HepG2 (cell line): ENCODE results near the gene ACSL3. TPM values are rescaled to one million over a fixed set of nuclear protein-coding genes. Genes with fewer than 3 reads are reported as not detected.

Experiments used
- FOXA3 ChIP-seq: IDR thresholded peaks from 2 replicates; pipeline ENCODE4 v1.6.1; 2016; ENCODE audit warnings: missing genetic modification reagents, missing compliant biosample characterization
- KAT7 ChIP-seq: IDR thresholded peaks from 2 replicates; pipeline ENCODE4 v1.6.1; 2018; ENCODE audit warnings: borderline replicate concordance, missing compliant biosample characterization
- KDM2A ChIP-seq: sonication (generic); formaldehyde crosslinking; IDR thresholded peaks from 2 replicates; pipeline ENCODE4 v1.4.0; 2020; ENCODE audit warnings: low read depth, missing genetic modification reagents, borderline replicate concordance
- KLF16 ChIP-seq, 2 experiments: sonication (generic) in 1 of 2; formaldehyde crosslinking in 1 of 2; IDR thresholded peaks; 2 replicates each; pipeline versions ENCODE4 v1.6.1 to v1.8.0; 2016 to 2023; ENCODE audit warnings: missing genetic modification reagents in 2 of 2, missing compliant biosample characterization in 1 of 2
- MED13 ChIP-seq: sonication (generic); formaldehyde crosslinking; IDR thresholded peaks from 2 replicates; pipeline ENCODE4 v1.5.0; 2020; ENCODE audit warnings: missing genetic modification reagents
- NFIC ChIP-seq: IDR thresholded peaks from 2 replicates; pipeline ENCODE4 v1.6.1; 2012; ENCODE audit warnings: mild to moderate bottlenecking, low read length, inconsistent platforms
- RAD51 ChIP-seq: fragments of 450-650 bp; IDR thresholded peaks from 2 replicates; pipeline ENCODE4 v1.6.1; 2016; ENCODE audit warnings: borderline replicate concordance
- RNF2 ChIP-seq: fragments of 450-650 bp; conservative IDR thresholded peaks from 2 replicates; pipeline ENCODE4 v1.6.1; 2016; ENCODE audit warnings: low read depth
- SMC3 ChIP-seq: IDR thresholded peaks from 2 replicates; pipeline ENCODE4 v1.6.1; 2011; ENCODE audit warnings: low read length, improper control_type of control experiment
- TAF15 ChIP-seq: fragments of 200-400 bp; formaldehyde crosslinking; IDR thresholded peaks from one replicate; pipeline ENCODE4 v1.6.1; 2018; ENCODE audit warnings: mild to moderate bottlenecking, low read depth, low read length; ENCODE audit not compliant: poor library complexity, severe bottlenecking
- TBL1XR1 ChIP-seq: fragments of 150-350 bp; IDR thresholded peaks from 2 replicates; pipeline ENCODE4 v1.6.1; 2014; ENCODE audit warnings: borderline replicate concordance, low read length; ENCODE audit not compliant: partially characterized antibody
- TBP ChIP-seq: sonication (generic); formaldehyde crosslinking; IDR thresholded peaks from 2 replicates; pipeline ENCODE4 v1.5.0; 2020; ENCODE audit warnings: missing genetic modification reagents
- ZFP36L1 ChIP-seq: sonication (generic); formaldehyde crosslinking; IDR thresholded peaks from 2 replicates; pipeline ENCODE4 v1.8.0; 2022; ENCODE audit warnings: mild to moderate bottlenecking, missing genetic modification reagents, moderate library complexity
- ZNF138 ChIP-seq: sonication (generic); formaldehyde crosslinking; IDR thresholded peaks from 2 replicates; pipeline ENCODE4 v1.5.0; 2020; ENCODE audit warnings: mild to moderate bottlenecking, low read depth, missing genetic modification reagents
- ZNF337 ChIP-seq: sonication (generic); formaldehyde crosslinking; IDR thresholded peaks from 2 replicates; pipeline ENCODE4 v1.5.1; 2020; ENCODE audit warnings: missing genetic modification reagents, low read depth, mild to moderate bottlenecking, borderline replicate concordance
- ZNF430 ChIP-seq: sonication (generic); formaldehyde crosslinking; IDR thresholded peaks from 2 replicates; pipeline ENCODE4 v1.9.0; 2021; ENCODE audit warnings: mild to moderate bottlenecking, missing genetic modification reagents
- ZNF432 ChIP-seq: sonication (generic); formaldehyde crosslinking; IDR thresholded peaks from 2 replicates; pipeline ENCODE4 v1.5.0; 2020; ENCODE audit warnings: missing genetic modification reagents, mild to moderate bottlenecking, borderline replicate concordance
- ZNF615 ChIP-seq: sonication (generic); formaldehyde crosslinking; IDR thresholded peaks from 2 replicates; pipeline ENCODE4 v1.5.0; 2020; ENCODE audit warnings: mild to moderate bottlenecking, missing genetic modification reagents, borderline replicate concordance
- ZZZ3 ChIP-seq: sonication (generic); formaldehyde crosslinking; IDR thresholded peaks from 2 replicates; pipeline ENCODE4 v1.4.0; 2020; ENCODE audit warnings: missing genetic modification reagents, mild to moderate bottlenecking, borderline replicate concordance
- polyA plus RNA-seq, 8 experiments: library from polyadenylated mRNA; depleted of rRNA in 3 of 8; stranded (reverse) in 7 of 8; unstranded in 1 of 8; fragments of >200 nt; fragmentation: Illumina TruSeq in 4 of 8; extraction: Trizol in 4 of 8; gene quantifications; 2 replicates each; pipeline versions ENCODE4 v1.2.1 to v1.2.3, GENCODE V29; 2011 to 2016; ENCODE audit warnings: low read depth in 4 of 8, missing spikeins in 1 of 8, mixed read lengths in 1 of 8; ENCODE audit not compliant: insufficient read depth in 1 of 8
- total RNA-seq, 5 experiments: library from RNA; depleted of rRNA; stranded (reverse); fragments of >200 nt; fragmentation: Illumina TruSeq; extraction: Trizol; gene quantifications; 2 replicates each; pipeline ENCODE4 v1.2.3, GENCODE V29; 2016; ENCODE audit warnings: low read depth in 1 of 5
- TF ChIP-seq, protein P1 (sequence below): sonication (generic); formaldehyde crosslinking; conservative IDR thresholded peaks from 2 replicates; pipeline ENCODE4 v1.4.0; 2020; ENCODE audit warnings: missing genetic modification reagents
- TF ChIP-seq, protein P2 (sequence below): sonication (generic); formaldehyde crosslinking; IDR thresholded peaks from 2 replicates; pipeline ENCODE4 v1.5.1; 2020; ENCODE audit warnings: missing genetic modification reagents, mild to moderate bottlenecking, borderline replicate concordance
- TF ChIP-seq, protein P3 (sequence below): sonication (generic); formaldehyde crosslinking; IDR thresholded peaks from 2 replicates; pipeline ENCODE4 v1.5.0; 2020; ENCODE audit warnings: mild to moderate bottlenecking, missing genetic modification reagents
- TF ChIP-seq, protein P4 (sequence below): sonication (generic); formaldehyde crosslinking; IDR thresholded peaks from 2 replicates; pipeline ENCODE4 v1.9.0; 2022; ENCODE audit warnings: low read depth, missing genetic modification reagents

ACSL3 gene
- total and polyA plus RNA-seq, 2 of the 13 experiments (the other 11 are each of a cell fraction or from before 2014, with no cell fraction given): 305 to 365 TPM

DNA sequence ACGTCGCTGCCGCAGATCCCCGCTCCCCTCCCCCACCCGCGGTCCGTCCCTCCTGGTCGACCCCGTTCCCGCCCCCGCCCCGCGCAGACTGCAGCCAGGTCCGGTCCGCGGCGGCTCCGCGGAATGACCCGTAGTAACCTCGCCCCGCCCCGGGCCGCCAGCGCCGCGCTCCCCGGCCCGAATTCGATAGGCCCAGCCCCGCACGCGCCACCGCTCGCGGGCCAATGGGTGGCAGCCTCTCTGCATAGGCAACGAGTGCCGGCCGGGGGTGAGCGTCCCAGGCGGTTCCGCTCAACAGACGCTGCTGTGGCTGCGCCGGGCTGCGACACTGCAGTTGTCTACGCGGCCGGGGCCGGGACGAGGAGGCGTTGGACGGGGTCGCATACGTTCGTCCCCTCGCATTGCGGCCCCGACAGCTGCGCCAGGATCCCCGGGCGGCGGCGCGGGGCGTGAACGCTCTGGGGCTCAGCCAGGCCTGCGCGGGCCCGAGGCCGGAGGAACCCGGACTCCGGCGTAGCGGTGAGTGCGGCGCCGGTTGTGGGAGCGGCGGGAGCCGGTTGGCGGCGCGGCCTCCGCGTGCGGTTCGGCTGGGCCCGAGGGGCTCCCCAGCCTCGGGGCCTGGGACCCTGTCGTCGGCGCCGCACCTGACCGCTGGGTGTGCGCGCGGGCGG is at the start of gene ACSL3 (continued):
- TF ChIP-seq, protein P1, sequence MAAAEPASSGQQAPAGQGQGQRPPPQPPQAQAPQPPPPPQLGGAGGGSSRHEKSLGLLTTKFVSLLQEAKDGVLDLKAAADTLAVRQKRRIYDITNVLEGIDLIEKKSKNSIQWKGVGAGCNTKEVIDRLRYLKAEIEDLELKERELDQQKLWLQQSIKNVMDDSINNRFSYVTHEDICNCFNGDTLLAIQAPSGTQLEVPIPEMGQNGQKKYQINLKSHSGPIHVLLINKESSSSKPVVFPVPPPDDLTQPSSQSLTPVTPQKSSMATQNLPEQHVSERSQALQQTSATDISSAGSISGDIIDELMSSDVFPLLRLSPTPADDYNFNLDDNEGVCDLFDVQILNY (CRISPR knock-in tag): peak; percentile 49
- TF ChIP-seq, protein P2, sequence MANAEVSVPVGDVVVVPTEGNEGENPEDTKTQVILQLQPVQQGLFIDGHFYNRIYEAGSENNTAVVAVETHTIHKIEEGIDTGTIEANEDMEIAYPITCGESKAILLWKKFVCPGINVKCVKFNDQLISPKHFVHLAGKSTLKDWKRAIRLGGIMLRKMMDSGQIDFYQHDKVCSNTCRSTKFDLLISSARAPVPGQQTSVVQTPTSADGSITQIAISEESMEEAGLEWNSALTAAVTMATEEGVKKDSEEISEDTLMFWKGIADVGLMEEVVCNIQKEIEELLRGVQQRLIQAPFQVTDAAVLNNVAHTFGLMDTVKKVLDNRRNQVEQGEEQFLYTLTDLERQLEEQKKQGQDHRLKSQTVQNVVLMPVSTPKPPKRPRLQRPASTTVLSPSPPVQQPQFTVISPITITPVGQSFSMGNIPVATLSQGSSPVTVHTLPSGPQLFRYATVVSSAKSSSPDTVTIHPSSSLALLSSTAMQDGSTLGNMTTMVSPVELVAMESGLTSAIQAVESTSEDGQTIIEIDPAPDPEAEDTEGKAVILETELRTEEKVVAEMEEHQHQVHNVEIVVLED (CRISPR knock-in tag): peak; percentile 80
- 0 out of 2 replicates have a peak, but pooled peaks have one; percentile 14 for TF ChIP-seq TBP (CRISPR knock-in tag)
- peak; percentile 96 for TF ChIP-seq MED13 (CRISPR knock-in tag)
- peak; percentile 95 for TF ChIP-seq KAT7
- peak; percentile 76 to 98; a peak in 3 of 4 replicates for TF ChIP-seq KLF16 (CRISPR knock-in tag; IDR thresholded peaks at IDR 0.05)
- TF ChIP-seq TBL1XR1: peak; percentile 84
- peak; percentile 81; the same call in 1 of the 2 replicates for TF ChIP-seq RNF2
- no peak; the same call in 1 of the 2 replicates for TF ChIP-seq ZNF615 (CRISPR knock-in tag)
- TF ChIP-seq, protein P3, sequence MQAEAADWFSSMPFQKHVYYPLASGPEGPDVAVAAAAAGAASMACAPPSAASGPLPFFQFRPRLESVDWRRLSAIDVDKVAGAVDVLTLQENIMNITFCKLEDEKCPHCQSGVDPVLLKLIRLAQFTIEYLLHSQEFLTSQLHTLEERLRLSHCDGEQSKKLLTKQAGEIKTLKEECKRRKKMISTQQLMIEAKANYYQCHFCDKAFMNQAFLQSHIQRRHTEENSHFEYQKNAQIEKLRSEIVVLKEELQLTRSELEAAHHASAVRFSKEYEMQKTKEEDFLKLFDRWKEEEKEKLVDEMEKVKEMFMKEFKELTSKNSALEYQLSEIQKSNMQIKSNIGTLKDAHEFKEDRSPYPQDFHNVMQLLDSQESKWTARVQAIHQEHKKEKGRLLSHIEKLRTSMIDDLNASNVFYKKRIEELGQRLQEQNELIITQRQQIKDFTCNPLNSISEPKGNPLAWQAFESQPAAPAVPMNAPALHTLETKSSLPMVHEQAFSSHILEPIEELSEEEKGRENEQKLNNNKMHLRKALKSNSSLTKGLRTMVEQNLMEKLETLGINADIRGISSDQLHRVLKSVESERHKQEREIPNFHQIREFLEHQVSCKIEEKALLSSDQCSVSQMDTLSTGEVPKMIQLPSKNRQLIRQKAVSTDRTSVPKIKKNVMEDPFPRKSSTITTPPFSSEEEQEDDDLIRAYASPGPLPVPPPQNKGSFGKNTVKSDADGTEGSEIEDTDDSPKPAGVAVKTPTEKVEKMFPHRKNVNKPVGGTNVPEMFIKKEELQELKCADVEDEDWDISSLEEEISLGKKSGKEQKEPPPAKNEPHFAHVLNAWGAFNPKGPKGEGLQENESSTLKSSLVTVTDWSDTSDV (CRISPR knock-in tag): peak; percentile 90
- TF ChIP-seq ZNF430 (CRISPR knock-in tag): peak; percentile 98
- peak; percentile 50; the same call in 1 of the 2 replicates for TF ChIP-seq ZNF138
- no peak for TF ChIP-seq SMC3
- TF ChIP-seq ZNF337 (CRISPR knock-in tag): peak; percentile 94; the same call in 1 of the 2 replicates
- TF ChIP-seq NFIC: no peak
- TF ChIP-seq FOXA3 (CRISPR knock-in tag): peak; percentile 62
- peak; percentile 84; the same call in 1 of the 2 replicates for TF ChIP-seq ZFP36L1 (CRISPR knock-in tag)
- peak; percentile 17 for TF ChIP-seq TAF15
- peak; percentile 37; the same call in 1 of the 2 replicates for TF ChIP-seq ZZZ3 (CRISPR knock-in tag)
- TF ChIP-seq RAD51: peak; percentile 62; the same call in 1 of the 2 replicates
- TF ChIP-seq KDM2A (CRISPR knock-in tag): peak; percentile 97
- TF ChIP-seq ZNF432 (CRISPR knock-in tag): no peak; the same call in 1 of the 2 replicates
- TF ChIP-seq, protein P4, sequence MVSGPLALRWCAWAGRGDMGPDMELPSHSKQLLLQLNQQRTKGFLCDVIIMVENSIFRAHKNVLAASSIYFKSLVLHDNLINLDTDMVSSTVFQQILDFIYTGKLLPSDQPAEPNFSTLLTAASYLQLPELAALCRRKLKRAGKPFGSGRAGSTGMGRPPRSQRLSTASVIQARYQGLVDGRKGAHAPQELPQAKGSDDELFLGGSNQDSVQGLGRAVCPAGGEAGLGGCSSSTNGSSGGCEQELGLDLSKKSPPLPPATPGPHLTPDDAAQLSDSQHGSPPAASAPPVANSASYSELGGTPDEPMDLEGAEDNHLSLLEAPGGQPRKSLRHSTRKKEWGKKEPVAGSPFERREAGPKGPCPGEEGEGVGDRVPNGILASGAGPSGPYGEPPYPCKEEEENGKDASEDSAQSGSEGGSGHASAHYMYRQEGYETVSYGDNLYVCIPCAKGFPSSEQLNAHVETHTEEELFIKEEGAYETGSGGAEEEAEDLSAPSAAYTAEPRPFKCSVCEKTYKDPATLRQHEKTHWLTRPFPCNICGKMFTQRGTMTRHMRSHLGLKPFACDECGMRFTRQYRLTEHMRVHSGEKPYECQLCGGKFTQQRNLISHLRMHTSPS: peak; percentile 9; the same call in 1 of the 2 replicates
